ENCODE results near the gene CRADD.

Gene CRADD

DNA sequence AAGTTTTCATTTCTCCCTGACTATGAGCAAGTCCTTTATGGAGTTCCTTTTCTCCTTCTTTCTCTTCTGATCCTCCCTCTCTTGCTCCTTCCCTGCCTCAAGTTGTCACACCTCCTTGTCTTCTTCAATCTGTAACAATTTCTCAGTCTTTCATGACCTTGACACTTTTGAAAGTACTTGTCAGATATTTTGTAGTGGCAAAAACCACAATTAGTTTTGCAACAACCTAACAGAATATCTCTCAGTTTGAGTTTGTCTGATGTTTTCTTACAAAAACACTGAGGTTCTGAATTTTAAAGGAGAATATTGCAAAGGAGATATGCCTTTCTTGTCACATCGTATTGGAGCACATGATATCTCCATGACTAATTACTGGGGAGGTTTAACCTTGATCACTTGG is 4.1 kb upstream of the CRADD start:
- DNase-seq: no peak

DNA sequence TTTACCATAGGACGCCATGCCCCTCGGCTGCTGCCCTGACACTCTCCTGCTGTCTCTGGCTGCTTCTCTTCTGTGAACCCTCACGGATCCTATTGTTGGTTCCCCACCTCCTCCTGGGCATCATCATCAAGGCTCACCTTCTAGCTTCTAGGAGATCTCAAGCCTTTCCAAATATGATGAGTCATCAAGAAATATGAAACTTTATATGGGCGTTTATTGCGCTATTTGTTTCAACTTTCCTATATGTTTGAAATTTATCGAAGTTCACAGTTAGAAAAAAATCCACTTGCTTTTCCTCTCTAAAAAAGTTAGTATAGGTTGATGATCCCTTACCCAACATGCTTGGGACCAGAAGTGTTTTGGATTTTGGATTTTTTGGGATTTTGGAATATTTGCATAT is 2.8 kb upstream of the CRADD start:
- DNase-seq: no peak

GRCh38 chr12:93676408-93677194 is 574 bp upstream of the CRADD start:
- DNase-seq: no peak

- no peak for DNase-seq
Measured at GRCh38 chr12:93678779-93679178, 1.6 kb downstream of the CRADD start.

GRCh38 chr12:93679308-93679925 is 2.2 kb downstream of the CRADD start:
- DNase-seq: no peak

- no peak for DNase-seq
Measured at GRCh38 chr12:93680006-93680405, 2.8 kb downstream of the CRADD start.

- no peak for DNase-seq
Measured at GRCh38 chr12:93682846-93683261, 5.7 kb downstream of the CRADD start.

DNA sequence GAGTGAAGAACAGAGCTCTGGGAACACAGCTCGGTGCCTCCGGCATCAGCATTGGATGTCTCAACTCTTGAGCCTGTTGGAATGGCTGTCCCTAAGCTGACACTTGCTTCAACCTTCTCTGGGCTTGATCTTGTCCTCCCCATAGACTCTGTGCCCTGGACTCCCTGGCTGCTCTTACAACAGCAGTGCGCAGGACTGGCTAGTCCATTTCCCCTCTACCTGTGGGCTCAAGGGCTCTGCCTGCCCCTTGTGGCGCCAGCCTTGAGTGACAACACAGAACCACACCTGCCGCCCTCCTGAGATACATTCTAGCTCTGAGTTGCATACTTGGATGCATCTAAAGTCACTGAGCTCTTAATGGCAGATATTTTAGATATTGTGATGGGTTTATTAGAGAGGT is 6.2 kb downstream of the CRADD start:
- no peak for DNase-seq

DNA sequence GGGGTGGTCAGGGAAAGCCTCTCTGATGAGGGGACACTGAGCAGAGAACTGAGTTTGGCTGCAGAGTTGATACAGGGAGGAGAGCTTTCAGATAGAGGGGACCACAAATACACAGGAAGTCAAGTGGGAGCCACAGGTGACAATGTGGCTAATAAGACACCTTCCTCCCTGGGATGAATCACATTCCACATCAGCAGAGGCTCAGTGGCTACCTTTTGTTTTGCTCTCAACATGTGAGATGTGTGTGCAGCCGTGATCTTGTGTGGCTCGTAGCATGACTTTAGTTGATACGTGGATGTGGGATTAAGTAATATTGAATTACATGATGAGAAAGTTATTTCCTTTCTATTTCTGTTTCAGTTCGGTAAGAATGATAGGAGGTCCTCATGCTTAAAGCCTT is 7.5 kb downstream of the CRADD start:
- DNase-seq: no peak

DNA sequence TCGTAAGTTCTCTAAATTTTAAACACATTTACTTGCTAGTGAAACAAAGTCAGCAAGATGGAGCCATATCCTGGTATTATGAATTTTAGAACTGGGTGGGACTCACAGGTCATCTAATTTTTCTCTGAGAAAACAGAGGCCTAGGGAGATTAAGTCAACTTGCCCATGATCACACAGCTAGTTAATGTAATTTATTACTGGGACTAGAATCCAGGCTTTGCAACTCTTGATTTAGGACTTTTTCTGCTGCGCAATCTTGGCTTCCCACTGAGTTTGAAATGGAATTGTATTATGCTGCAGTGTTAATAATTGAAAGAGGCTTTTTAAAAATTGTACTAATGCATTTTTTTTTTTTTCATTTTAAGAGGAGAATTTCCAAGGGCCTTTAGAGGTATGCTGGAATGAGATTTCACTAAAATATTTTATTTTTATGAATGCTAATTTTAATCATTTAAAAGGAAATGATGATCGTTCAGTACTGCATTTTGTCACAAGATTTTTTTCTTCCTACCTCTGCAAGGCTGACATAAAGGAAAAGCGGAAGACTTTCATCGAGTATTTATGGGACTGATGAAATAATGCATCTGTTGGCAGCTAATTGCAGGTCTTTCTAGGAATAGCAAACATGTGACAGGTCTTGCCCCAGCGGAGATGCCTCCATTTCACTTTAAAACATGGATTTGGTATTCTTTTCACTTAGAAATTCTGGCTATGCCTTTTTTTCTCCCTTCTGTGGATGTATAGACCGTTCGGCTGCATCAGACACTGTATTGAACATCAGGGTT is 9.6 kb downstream of the CRADD start:
- DNase-seq: no peak

- no peak for DNase-seq
Measured at GRCh38 chr12:93689076-93689834, 12.1 kb downstream of the CRADD start.

- DNase-seq: no peak
Measured at GRCh38 chr12:93696462-93696861, 19.3 kb downstream of the CRADD start.

DNA sequence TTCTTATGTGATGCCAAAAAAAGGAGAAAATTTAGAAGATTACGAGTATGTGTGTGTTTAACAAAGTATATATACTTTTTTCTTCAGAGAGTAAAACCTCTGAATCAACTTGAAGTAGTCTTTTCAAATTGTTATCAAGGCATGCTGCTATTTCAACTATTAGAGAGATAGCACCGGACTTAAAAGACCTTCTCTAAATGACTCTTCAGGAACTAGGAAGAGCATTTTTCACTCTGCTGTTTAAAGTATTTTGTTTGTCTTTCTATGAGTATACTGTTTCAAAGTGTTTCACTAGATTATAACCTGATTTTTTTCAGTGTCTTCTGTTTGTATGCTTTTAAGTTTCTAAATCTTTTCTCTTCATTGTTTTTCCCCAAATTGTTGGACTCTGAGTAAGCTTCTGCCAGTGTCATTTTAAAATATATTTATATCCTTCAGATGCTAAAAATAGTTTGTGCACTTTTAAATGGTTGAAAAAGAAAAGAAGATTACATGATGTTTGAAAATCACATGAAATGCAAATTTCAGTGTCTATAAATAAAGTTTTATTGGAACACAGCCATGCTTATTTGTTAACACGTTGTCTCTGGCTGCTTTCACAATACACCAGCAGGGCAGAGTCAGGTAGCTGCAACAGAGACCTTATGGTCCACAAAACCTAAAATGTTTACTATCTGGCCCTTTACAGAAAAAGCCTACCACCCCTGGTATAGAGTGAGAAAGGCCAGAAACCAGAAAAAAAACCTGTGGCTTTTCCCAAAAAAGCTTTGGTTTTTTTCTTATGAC is 21.3 kb downstream of the CRADD start:
- DNase-seq: no peak

- no peak for DNase-seq
Measured at GRCh38 chr12:93699271-93700145, 22.3 kb downstream of the CRADD start.

DNA sequence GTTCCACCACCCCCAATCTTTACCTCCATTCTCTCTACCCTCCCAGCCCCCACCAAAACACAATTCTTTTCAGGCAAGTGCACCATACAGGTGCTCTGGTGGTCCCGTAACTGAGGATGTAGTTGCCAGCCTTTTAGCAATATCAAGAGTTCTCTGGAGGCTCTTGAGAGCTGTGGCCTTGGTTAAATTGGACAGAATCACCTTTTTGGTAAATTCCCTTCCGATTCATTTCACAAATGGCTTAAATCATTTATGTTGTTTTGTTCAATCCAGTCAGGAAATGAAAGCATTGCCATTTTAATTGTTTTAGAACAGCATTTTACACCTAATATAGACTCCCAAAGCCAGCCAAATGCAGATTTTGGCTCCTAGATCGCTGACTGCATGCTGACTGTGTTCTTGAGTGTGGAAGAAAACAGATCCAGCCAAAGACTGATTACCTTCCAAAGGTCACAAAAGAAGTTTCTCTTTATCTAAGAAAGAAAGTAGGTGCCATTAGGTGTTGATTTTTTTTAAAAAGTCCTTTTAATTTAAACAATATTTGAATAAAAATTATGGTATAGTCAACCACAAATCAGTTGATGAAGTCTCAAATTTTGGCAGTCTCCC is 25.6 kb downstream of the CRADD start:
- DNase-seq: no peak

DNA sequence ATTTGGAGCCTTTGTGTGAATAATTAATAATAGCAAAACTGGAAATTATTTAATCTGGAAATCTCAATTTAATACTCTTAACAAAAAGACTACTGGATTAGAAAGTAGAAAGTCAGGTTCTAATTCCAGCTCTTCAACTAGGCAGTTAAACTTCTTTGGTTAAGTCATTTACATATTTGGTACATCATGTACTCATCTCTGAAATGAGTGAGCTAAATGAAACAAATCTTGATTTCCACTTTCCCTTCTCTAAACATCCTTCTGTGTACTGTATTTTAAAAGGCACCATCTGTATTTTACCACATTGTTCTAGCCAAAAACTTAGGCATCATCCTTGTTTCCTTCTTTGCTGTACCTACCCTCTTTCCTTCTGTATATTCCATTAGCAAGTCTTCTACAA is 26.9 kb downstream of the CRADD start:
- no peak for DNase-seq

GRCh38 chr12:93704625-93705024 is 27.4 kb downstream of the CRADD start:
- no peak for DNase-seq

- no peak for DNase-seq
Measured at GRCh38 chr12:93705237-93705636, 28.1 kb downstream of the CRADD start.

GRCh38 chr12:93706387-93706786 is 29.2 kb downstream of the CRADD start:
- DNase-seq: no peak

GRCh38 chr12:93706824-93707223 is 29.6 kb downstream of the CRADD start:
- DNase-seq: no peak

DNA sequence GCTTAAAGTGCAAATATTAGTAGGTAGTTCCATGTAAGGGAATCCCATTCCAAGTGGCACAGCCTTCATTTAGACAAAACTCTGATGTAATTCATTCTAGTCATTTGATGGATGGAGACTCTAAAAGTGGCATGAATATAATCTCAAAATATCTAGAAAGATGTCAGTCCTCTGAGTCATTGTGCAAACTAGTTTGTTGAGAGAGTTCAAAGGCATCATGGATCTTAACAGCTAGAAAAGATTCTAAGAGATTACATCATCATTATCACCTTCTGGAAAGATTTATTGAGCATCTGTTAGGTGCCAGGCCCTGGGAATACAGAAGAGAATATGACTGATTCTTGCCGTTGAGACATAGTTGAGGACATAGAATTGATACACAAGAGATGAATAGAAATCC is 30.7 kb downstream of the CRADD start:
- DNase-seq: no peak

Measured in central memory CD4-positive, alpha-beta T cell (primary cell).